HG03159 (cell line): Measurements from ENCODE around the gene OR2F1.

Source experiments
- ATAC-seq: cut with Tn5 transposase; IDR thresholded peaks from one replicate; pipeline ENCODE4 v1.9.1; 2021; ENCODE audit warnings: mild to moderate bottlenecking, moderate library complexity; ENCODE audit not compliant: unreplicated experiment

The OR2F1 gene

GRCh38 chr7:143953421-143953820 is 1.2 kb upstream of the OR2F1 start:
- no peak for ATAC-seq

GRCh38 chr7:143954135-143954534 is 509 bp upstream of the OR2F1 start:
- no peak for ATAC-seq

DNA sequence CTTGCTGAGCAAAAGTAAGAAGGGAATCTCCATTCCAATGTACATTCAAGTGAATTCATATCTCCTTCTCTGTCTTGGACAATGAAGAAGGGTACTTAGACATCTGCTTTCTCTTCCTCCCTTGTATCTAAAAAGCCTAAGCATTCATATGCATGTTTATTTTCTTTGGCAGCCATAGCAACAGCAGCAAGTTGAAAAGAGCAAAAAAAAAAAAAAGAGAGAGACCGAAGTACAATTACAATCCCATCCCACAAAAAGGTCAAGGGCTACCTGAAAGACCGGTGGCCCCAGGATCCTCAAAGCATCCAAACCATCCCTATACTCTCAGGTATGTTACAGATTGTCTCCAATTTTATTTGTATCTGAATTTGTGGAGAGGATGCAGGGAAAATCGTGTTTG is 4.1 kb downstream of the OR2F1 start:
- no peak for ATAC-seq

DNA sequence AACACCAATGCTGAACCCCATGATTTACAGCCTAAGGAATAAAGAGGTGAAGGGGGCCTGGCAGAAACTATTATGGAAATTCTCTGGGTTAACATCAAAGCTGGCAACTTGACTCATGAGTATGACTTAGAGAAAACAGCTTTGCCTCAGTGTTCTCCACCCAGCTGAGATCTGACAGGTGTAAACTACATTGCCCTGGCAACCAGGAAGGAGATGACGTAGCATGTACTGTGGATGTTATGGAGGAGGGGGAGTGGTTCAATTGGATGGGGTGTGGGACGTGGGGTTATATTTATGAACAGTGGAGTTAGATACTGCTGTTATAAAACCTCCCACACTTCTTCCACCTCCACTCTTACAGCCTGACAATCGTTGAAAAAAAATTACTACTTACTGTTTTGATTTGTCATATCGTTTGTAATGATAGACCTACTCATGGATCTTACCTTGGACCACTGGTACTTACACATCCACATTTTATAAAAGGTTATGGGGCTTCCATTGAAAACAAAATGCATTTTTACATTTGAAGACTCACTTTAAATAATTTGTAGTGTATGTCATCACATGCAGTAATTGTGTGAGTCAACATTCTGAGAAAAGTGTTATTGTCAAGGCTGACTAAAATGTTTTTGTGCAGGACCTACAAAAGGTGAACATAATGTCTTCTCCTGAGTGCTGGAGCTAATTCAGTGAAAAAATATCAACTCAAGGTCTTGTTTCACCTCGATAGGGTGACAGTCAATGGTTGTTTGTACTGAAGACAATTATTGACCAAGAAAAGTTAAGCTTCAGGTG is 6.4 kb downstream of the OR2F1 start:
- no peak for ATAC-seq

DNA sequence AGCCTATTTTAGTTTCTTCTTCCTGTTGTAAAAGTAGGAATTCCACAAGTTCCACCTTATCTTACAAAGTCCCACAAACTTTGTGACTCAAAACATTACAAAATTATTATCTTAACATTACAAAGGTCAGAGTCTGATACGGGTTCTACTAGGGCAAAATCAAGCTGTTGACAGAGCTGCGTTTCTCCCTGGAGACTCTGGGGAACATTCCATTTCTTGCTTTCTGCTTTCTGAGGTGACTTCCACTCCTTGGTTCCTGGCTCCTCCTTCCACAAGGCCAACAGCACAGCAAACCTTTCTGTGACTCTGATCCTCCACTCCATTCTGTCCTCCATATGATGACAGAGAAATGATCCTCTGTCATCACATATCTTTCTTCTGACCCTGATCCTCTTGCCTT is 10.6 kb downstream of the OR2F1 start:
- ATAC-seq: no peak

DNA sequence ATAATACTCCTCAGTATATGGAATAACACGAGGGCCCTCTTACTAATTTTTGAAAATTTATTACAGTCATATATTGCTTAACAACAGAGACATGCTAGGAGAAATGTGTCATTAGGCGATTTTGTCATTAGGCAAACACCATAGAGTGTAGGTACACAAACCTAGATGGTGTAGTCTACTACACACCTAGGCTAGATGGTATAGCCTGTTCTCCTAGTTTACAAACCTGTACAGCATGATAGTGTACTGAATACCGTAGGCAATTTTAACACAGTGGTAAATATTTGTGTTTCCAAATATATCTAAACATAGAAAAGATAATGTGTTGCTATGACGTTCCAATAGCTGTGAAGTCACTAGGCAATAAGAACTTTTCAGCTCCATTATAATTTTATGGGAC is 12.8 kb downstream of the OR2F1 start:
- no peak for ATAC-seq

DNA sequence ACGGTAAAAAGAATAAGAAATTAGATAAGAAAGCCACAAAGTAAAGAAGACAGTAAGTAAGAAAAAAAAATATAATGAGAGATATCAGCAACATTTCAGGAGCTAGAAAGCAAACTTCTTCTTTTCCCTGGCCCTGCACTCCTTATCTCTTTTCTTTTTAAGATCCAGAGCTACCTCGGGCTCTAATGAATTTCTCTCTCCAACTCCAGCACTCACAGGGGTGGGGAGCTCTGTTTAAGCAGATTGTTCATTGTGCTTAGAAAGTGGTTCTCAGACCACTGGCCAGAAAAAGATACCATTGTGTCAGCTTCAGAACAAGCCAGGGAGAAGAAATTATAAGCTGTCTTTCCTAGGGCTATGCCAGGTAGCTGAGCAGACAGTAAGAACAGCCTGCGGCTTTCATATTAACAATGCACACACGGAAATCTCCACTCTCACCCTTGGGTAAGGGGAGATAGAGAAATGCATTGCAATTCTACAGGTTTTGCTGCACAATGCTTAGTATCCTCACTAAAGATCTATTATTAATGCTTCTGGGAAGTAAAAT is 19.3 kb downstream of the OR2F1 start:
- ATAC-seq: no peak

- no peak for ATAC-seq
Measured at GRCh38 chr7:143974459-143974858, 19.8 kb downstream of the OR2F1 start.

- no peak for ATAC-seq
Measured at GRCh38 chr7:143975617-143976016, 21.0 kb downstream of the OR2F1 start.

DNA sequence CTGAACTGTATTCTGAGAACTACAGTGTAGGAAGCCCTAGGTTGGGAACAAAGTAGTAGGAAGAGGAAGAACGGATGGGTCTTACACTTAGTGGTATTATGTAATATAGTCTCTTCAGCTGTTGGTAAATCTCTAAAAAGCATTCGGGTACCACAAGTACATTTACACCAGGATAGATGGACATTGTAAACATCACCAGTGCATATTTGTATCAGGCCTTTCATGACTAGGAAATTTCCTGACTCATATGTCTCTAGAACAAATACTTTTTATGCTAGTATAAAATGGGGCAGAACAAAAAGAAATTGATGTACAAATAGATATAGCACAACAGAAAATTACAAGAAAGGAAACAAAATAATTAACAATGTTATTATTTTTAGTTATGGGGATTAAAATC is 23.9 kb downstream of the OR2F1 start:
- no peak for ATAC-seq

DNA sequence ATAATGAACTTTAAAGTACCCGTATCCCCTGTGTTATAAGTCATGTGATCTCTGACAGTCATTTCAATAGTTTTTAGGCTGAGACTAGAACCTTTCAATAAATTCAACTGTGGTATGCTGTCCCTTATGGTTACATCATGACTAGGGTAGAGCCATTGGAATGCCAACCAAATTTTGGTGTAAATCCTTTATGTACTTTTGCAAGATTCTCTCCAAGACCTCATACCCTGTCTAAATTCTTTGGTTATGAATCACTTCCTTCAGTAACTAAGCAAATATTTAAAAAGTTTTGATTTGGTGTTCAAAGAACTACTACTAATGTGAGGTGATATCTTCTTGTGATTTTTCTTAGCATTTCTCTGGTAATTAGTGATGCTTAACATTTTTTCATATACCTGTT is 24.7 kb downstream of the OR2F1 start:
- no peak for ATAC-seq

DNA sequence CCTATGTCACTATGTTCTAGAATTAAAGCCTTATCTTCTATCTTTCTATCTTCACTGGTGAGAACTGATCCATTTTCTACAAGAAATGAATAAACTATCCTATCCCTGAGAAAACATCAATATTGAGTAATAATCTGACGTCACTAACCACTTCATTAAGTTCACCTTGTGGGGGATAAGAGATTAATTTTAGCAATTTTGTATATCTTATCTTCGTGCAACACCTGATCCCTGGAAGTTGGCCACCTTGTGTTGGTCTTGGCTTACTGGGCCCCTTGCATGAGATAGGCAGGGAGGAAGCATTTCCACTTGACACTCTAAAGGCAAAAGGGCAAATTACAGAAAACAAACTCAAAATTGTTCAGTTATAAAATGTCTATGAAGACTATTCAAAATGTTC is 25.4 kb downstream of the OR2F1 start:
- ATAC-seq: no peak

DNA sequence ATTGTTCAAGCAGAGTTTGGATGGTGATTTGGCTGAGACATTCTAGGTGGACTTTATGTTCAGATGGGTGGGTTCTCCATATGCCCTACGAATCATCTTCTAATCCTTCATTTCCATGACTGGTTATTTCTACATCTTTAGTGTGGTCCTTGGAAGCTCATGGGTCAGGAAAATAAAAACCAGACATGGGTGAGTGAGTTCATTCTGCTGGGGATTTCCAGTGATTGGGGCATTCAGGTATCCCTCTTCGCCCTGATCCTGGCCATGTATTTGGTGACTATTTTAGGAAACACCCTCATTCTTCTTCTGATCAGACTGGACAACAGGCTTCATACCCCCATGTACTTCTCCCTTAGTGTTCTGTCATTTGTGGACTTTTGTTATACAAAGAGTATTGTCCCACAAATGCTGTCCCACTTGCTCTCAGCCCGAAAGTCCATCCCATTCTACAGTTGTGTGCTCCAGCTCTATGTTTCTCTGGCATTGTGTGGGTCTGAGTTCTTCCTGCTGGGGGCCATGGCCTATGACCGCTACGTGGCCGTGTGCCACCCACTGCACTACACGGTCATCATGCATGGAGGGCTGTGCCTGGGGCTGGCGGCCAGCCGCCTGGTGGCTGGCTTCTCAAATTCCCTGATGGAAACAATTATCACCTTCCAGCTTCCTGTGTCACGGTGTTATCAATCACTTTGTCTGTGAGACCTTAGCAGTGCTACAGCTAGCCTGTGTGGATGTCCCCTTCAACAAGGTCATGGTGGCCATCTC is 26.3 kb downstream of the OR2F1 start:
- ATAC-seq: no peak

- ATAC-seq: no peak
Measured at GRCh38 chr7:143983960-143984359, 29.3 kb downstream of the OR2F1 start.

DNA sequence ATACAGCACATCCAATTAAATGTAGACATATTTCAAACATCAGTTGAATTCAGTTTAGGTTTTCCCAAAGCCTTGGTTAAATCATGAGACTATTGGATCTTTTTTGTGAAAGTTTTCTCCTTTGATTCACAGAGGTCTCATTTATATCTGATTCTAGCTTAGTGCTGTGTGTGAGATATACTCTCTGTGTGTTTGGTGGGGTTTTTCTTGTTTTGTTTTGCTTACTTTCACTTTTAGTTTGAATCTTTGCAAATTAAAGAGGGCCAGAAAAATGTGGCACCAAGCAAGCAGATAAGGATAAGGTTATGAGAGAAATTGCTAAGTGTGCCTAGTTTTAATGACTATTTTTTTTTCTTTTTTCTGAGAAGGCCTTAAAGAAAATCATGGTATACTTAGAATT is 32.9 kb downstream of the OR2F1 start:
- ATAC-seq: peak; percentile 56

- no peak for ATAC-seq
Measured at GRCh38 chr7:143988976-143989745, 34.5 kb downstream of the OR2F1 start.

- no peak for ATAC-seq
Measured at GRCh38 chr7:143992670-143993069, 38.0 kb downstream of the OR2F1 start.

GRCh38 chr7:143993924-143994323 is 39.3 kb downstream of the OR2F1 start:
- no peak for ATAC-seq

DNA sequence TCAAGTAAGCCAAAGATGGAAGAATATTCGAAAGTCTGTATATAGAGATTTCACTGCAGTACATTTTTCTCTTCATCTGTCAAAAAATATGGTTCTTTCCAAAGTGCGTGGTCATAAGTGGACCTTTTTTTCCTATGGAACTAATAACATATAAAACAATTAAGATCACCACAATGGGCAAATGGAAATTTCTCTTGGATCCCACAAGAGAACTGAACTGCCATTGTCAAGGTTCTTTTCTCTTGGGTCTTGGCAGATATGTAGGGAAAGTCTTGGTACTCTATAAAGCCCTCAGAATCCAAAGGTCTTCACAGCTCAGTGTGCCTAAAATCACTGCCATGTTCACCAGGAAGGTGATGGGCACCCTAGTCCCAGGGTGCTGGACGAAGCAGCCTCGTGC is 45.4 kb downstream of the OR2F1 start, which contains the start of gene OR6B1:
TSS of gene OR6B1 (plus strand) at position 301 of the 400 bp plus-strand sequence. CDS start 3,677 bp downstream, outside the sequence.
- ATAC-seq: no peak

- ATAC-seq: no peak
Measured at GRCh38 chr7:144001543-144001942, 46.9 kb downstream of the OR2F1 start.

- ATAC-seq: no peak
Measured at GRCh38 chr7:144004703-144005102, 50.1 kb downstream of the OR2F1 start.
